GM19455 (cell line): ENCODE results near the gene GHRL.
"Not testable (repeated sequence)": the region's sequence is repeated elsewhere in the genome, so short reads cannot be mapped to it uniquely, and the experiment has no call there.

Experiments
- ATAC-seq: cut with Tn5 transposase; IDR thresholded peaks from one replicate; pipeline ENCODE4 v1.9.1; 2021; ENCODE audit not compliant: unreplicated experiment

The GHRL gene

DNA sequence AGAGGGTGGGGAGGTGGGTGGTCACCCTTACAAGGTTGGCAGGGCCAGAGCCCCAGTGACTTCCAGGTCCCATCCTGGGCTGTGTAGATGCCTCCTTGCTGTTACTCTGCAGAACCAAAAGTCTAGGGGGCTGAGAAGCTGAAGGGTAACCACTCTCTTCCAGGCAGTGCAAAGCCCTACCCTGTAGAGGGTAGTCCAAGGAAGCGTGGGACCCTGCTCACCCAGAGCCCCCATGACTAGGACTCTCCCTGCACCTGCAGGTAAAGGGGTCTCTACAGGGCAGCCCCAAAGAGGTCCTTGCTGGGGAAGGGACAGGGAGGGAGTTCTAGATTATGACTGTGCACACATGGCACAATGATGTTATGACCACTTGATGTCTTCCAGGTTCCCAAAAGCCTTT is 14.2 kb downstream of the GHRL start:
- no peak for ATAC-seq

DNA sequence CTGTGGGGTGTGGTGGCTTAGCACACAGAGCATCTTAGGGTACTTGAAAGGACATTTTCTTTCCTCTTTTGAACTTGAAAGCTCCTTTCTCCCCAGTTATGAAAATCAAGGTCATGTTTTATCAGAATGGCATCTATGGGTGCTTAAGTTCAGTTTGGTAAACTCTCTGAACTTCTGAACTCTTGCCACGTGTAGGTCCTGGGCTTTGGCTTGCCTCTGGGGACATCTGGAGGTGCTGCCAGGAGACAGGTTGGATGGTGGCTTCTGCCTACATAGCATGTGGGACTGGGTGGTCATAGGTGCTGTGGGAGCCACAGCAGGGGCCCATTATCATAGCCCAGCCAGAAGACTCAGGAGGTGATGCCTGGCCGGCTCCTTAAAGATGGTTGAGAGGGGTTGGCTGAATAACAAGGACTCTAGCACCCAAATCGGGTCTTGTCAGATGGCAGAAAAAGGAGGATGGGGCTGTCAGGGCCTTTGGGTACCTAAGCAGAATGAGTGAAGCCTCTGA is 15.6 kb downstream of the GHRL start:
- ATAC-seq: no peak

DNA sequence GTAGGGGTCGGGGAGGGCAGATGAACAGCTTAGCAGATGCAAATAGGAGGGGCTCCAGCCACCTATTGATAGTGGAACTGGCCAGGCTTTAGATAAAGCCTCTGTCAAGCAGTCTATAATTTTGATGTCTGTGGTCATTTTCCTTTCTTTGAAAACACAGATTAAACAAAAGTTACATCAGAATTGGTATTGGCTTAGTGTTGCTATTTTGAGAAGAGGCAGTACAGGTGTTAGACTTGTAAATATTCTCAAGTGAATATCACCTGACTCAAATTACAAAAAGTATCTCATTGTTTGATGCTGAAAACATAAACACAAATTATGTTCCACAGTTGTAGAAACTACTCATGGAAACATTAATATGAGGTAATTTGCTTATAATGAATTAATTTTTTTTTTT is 18.1 kb downstream of the GHRL start:
- ATAC-seq: no peak

DNA sequence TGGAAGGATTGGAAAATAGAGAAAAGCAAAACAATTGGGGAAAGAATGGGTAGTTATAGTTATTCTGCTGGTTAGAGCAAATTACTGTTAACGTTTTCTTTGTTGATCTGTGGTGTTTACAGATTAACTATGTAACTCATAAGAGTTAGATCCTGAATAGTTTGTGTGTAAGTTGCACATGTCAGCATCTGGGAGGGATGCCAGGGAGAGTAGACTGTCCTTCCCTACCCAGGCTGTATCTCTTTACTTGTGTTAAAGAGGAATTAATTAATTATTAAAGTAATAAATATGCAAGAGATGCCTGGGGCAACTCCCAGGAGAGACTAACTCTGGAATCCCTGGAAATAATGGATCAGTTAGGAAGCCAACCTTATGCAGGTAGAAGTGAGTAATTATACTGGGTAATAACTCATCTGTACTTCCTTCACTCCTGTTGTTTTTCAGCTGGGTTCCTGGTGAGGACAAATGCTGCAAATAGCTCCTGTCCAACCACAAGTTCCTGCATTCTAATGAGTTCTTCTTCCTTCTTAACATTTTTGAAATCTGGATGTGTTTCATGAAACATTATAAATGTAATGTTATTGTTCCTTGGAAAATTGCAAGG is 18.9 kb downstream of the GHRL start:
- ATAC-seq: no peak

DNA sequence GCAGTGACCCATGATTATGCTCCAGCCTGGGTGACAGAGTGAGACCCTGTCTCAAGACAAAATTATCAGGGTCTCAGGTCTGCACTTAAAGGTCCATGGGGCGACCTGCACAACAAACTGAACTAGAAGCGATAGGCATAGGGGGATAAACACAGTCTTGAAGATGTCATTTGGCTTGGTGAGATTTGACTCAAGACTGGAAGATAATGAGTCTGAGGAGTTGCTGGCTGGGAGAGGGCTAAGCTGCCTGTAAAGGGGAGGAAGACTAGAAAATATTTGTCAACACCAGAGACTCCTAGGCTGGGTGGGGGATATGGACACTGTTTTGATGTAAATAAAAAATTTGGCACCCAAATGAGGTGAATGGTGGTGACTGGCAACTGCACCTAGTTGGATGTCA is 19.8 kb downstream of the GHRL start:
- ATAC-seq: no peak

DNA sequence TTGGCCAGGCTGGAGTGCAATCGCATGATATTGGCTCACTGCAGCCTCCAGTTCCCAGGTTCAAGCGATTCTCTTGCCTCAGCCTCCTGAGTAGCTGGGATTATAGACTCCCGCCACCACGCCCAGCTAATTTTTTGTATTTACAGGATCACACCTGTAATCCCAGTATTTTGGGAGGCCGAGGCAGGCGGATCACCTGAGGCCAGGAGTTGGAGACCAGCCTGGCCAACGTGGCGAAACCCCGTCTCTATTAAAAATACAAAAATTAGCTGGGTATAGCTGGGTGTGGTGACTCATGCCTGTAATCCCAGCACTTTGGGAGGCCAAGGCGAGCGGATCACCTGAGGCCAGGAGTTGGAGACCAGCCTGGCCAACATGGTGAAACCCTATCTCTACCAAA is 20.3 kb downstream of the GHRL start:
- ATAC-seq: not testable (repeated sequence)

DNA sequence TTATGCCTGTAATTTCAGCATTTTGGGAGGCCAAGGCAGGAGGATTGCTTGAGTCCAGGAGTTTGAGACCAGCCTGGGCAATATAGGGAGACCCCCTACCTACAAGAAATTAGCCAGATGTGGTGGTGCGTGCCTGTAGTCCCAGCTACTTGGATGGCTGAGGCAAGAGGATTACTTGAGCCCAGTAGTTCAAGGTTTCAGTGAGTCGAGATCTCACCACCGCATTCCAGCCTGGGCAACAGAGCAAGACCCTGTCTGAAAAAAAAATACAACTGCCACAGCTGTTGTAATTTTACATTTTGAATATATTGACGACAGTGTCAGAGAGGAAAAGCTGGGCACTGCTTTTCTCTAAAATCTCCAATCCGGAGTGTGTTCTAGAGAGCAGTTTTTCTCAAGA is 23.3 kb downstream of the GHRL start:
- no peak for ATAC-seq

DNA sequence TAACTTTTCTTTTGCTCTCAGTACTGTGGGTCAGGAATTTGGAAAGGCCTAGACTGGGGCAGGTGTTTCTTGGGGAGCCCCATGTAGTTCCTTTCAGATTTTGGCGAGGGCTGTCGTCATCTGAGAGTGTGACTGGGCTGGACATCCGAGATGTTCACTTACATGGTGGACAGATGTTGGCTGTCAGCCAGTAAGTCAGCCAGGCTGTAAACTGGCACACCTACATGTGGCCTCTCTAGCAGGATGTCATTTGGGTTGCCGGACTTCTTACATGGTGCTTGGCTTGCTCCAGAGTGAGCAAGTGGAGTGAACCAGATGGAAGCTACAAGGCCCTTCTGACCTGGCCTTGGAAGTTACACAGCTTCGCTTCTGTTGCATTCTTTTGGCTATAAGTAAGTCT is 23.8 kb downstream of the GHRL start:
- ATAC-seq: no peak

DNA sequence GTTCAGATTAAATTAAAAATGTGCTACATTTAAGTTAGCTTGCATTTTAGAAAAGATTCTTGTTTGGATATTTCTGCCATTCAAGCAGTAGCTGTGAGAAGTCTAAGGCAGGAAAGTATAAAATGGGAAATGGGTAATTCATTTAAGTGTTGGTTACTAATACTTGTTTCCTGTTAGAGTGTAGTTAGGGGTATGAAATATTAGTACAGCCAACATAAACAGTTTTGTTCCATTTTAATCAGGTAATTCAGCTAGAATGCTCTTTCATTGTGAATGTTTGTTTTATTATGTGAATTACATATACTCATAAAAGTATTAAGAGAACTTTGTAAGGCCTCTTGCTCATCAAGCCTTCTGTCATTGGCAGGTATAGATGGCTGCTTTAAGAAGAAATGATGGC is 24.6 kb downstream of the GHRL start:
- ATAC-seq: no peak

DNA sequence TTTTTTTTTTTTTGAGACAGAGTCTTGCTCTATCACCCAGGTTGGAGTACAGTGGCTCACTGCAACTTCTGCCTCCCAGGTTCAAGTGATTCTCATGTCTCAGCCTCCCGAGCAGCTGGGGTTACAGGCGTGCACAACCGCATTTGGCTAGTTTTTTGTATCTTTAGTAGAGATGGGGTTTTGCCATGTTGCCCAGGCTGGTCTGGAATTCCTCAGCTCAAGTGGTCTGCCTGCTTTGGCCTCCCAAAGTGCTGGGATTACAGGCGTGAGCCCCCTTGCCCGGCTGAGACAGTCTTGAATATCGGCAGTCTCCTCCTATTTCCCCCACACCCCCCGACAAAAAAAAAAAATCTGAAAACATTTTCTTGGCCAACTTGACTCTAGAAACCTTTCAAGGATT is 25.8 kb downstream of the GHRL start:
- ATAC-seq: not testable (repeated sequence)

DNA sequence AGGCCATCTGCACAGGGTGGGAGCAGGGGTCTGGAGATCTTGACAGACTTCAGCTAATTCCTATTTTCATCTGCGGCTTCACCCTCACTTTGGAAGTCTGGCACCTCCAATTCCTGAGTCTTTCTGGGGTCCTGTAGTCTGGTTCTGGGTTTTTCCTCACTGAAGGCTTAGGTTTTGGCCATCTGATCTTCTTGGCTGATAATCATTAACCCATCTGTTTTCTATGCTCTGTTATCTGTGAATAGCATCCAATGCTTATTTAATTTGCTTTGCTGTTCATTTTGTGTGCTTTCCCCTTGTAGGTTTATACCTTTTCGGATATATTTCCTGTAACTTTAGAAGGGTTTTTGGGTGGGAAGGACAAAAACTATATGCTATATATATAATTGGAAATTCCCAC is 26.9 kb downstream of the GHRL start:
- no peak for ATAC-seq

DNA sequence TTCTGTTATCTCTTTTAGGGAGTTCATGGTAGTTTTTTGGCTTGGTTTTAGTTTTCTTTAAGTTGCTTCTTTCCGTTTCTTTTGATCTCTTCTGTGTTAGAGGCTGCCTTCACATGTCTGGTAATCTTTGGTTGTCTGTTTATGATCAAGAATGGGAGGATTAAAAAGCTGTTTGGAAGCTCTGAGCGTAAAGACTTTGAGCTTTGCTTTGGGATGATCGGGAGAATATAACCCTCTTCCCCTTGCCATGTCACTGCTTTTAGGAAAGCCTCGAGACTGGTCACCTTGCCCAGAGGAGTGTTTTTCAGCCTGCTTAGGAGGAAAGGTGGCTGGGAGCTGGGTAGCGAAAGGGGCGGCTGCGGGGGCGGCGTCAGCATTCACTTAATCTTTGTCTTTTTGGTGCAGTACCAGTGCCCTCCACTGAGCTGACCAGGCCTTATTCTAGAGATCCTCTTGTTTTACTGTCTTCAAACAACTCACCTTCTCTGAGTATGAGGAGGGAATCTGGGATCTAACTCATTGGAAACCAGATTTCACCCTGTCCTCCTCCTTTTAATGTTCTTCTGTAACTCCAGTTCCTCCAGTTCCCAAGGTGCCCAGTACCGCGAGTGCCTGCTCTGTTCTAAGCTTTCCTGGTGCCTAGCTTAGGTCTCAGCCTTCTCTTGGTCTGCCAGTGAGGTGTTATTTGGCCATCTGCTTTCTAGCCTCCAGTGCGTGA is 28.9 kb downstream of the GHRL start:
- no peak for ATAC-seq

DNA sequence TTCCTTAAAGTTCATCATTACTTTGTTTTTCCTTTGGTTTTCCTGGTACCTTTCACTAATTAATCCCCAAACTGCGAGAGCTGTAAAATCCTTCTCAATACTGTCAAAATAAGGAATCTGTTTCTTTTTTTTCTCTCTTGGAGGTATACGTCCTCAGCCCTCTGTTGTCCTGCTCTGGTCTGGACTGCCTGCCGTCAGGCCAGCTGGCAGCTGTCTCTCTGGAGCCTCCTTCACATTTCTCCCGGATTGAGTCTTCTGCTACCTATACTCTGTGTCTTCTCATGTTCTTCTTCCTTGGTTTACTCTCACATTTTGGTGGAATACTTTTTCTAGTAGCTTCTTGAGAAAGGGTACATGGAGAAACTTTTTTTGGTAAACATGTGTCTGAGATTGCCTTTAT is 30.7 kb downstream of the GHRL start:
- ATAC-seq: no peak

DNA sequence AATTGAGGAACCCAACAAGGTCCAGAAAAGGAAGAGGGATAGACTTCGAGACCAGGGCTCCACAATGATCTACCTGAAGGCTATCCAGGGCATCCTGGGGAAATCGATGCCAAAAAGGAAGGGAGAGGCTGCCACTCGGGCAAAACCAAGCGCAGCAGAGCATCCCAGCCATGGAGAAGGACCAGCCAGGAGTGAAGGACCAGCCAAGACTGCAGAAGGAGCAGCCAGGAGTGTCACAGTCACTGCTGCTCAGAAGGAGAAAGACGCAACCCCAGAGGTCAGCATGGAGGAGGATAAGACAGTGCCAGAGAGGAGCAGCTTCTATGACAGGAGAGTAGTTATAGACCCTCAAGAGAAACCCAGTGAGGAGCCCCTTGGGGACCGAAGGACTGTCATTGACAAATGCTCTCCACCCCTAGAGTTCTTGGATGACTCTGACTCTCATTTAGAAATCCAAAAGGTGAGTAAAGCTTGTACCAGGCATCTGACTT is 32.5 kb downstream of the GHRL start:
- no peak for ATAC-seq

DNA sequence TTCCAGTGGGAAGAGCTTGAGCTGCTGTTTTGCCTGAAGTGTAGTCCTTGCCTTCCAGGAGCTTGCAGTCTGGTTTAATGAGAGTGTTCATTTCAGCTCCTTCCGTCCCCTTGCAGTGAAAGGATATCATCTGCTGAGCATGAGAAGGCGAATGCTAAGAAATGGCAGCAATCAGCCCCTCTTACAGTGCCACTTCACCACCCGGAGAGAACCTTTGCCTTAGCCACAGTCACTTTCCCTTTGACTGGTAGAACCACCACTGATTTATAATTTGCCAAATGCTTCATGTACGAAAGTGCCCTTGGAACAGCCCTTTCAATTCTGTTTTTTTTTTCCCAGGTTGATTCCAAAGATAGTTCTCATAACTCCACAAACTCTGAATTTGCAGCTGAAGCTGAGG is 32.9 kb downstream of the GHRL start:
- ATAC-seq: no peak

DNA sequence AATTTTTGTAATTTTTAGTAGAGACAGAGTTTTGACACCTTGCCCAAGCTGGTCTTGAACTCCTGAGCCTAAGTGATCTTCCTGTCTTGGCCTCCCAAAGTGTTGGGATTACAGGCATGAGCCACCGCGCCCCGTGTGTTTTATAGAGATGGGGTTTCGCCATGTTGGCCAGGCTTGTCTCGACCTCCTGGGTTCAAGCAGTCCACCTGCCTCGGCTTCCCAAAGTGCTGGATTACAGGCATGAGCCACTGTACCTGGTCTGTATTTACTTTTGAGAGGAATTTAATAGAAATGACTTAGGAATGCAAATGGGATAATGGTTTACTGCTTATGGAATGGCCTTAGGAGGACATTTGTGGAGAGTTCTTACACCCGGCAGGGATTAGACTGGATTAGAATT is 33.7 kb downstream of the GHRL start:
- no peak for ATAC-seq

DNA sequence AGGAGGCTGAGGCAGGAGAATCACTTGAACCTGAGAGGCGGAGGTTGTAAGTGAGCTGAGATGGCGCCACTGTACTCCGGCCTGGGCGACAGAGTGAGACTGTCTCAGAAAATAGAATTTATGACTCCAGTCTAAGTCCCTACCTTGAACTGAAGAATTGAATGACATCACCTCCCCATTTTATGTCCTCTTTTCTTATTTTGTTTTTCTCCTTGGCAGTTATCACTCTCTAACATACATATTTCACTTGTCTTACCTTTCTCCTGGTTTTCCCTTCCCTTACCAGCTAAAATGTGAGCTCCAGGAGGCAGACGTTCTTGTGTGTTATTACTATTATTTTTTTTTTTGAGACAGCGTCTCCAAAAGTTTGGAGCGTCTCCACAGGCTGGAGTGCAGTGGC is 36.9 kb downstream of the GHRL start:
- no peak for ATAC-seq

DNA sequence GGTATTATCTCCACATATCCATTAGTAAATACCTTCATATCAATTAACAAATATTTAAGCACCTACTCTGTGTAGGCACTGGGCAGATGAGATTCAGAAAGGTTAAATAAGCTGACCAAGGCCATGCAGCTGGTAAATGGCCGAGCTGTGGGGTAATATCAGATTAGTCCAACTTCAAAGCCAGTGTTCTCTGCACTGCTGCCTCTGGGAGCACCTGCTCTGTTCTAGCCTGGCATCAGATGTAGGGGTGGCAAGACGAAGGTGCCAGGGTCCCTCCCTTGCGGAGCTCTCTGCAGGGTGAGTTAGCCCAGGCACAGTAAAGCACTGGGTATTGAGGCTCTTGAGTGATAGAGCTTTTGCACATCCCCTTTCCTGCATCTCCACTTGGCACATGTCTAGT is 39.0 kb downstream of the GHRL start:
- no peak for ATAC-seq

DNA sequence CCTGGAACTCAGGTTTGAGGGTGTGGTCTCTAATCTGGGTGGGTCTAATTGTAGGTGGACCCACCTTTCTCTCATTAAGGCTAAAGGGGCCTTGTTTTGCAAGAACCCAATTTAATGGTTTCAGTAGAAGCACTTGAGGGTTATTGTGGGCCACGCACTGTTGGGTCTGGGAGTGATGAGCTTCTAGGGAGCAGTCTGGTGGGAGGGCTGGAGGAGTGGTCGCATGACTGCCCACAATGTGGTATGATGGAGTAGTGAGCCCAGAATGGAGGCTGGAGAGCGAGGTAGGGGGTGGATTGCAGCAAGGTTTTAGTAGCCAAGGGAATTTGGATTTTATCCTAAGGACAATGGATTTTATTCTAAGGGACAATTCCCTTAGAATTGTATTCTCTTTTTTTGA is 41.7 kb downstream of the GHRL start:
- ATAC-seq: no peak

DNA sequence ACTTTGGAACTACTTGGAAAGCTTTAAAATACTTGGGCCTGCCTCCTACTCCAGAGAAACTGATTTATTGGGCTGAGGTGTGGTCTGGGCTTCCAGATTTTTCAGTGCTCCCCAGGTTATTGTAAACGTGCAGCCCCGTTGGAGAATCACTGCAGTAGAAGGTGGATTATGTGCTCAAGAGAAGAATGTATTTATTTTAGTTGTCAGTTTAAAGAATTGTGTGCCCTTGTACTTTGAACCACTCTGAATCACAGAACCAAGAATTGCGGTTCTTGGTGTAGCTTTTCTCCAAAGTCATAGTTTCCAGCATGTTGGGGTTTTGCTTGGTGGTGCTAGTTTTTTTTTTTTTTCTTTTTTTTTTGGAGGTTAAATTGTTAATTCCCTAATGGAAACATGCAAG is 42.9 kb downstream of the GHRL start:
- ATAC-seq: no peak

DNA sequence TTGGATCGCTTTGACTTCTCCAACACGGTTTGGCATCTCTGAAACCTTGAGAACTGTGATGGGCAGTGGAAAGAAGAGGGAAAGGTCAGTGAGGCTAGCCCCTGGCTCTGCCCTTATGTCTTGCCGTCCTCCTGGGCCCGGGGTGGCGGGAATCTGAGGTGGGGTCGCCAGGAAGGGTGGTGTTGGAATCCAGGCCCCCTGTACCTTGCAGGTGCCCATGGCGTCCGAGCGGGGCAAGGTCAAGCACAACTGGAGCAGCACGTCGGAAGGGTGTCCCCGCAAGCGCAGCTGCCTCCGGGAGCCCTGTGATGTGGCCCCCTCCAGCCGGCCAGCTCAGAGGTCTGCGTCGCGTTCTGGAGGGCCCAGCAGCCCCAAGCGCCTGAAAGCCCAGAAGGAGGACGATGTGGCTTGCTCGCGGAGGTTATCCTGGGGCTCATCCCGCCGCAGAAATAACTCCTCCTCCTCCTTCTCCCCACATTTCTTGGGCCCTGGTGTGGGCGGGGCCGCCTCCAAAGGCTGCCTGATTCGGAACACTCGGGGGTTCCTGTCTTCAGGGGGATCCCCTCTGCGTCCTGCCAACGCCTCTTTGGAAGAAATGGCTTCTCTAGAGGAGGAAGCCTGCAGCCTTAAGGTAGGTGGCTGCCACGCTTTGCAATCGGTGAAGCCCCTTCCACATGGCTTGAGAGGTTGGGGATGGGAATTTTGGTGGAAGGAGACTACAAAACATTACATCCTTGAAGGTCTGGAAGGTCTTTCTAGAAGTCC is 43.6 kb downstream of the GHRL start:
- no peak for ATAC-seq
